ENCODE data around the gene OR52H1.
"Not testable (repeated sequence)": the region's sequence is repeated elsewhere in the genome, so short reads cannot be mapped to it uniquely, and the experiment has no call there.

The OR52H1 gene
- 0 to 0.50 (median 0.03) reads per million in 9 experiments for total RNA-seq

GRCh38 chr11:5548440-5548839 is at the start of gene OR52H1:
TSS of gene OR52H1 (minus strand) at chr11:5548540. CDS start at chr11:5545505, 3,035 bp downstream.
- DNase-seq: no peak
- Mint-ChIP-seq H3K4me1 (ENCODE audit: low read depth in 2 of 2) (no peaks in the 10 kb centered on the region), H3K4me3 (no peak within 1 kb of the TSS), H3K9me3 (no peaks in the 10 kb centered on the region), H3K27ac (no peak within 1 kb of the TSS), H3K36me3 (ENCODE audit: insufficient read depth) (no peaks in the 10 kb centered on the region), H3K27me3 (peaks cover 20 to 30% of the 10 kb centered on the region in 2 donors)
- ATAC-seq (replicated peaks): no peak

- H3K27me3 Mint-ChIP-seq: peaks cover 22 to 23% of the 10 kb centered on the region in 2 donors
- H3K4me3 Mint-ChIP-seq: no peak overlapping the region
- ATAC-seq (replicated peaks) (no peak), DNase-seq (no peak)
- H3K27ac Mint-ChIP-seq: no peak overlapping the region
- no peaks in the 10 kb centered on the region for H3K36me3 Mint-ChIP-seq (ENCODE audit: insufficient read depth)
- peaks cover 0 to 2% of the 10 kb centered on the region in 2 donors for H3K4me1 Mint-ChIP-seq (ENCODE audit: low read depth in 2 of 2)
- H3K9me3 Mint-ChIP-seq: no peaks in the 10 kb centered on the region
These were observed 49.6 kb upstream of the OR52H1 start for GRCh38 chr11:5597953-5598352.

GRCh38 chr11:5596607-5597201 is 48.4 kb upstream of the OR52H1 start, which contains the start of gene TRIM6:
TSS of gene TRIM6 (plus strand) at chr11:5596637. CDS start at chr11:5596898, 261 bp downstream.
- H3K9me3 Mint-ChIP-seq: no peaks in the 10 kb centered on the region
- DNase-seq (no peak), ATAC-seq (replicated peaks) (no peak)
- H3K4me1 Mint-ChIP-seq (ENCODE audit: low read depth in 2 of 2): peaks cover 0 to 2% of the 10 kb centered on the region in 2 donors
- peak within 1 kb of the TSS in 1 of 2 donors; percentile 70 for H3K4me3 Mint-ChIP-seq
- no peaks in the 10 kb centered on the region for H3K36me3 Mint-ChIP-seq (ENCODE audit: insufficient read depth)
- H3K27ac Mint-ChIP-seq: no peak within 1 kb of the TSS
- H3K27me3 Mint-ChIP-seq: peaks cover 22 to 23% of the 10 kb centered on the region in 2 donors

- Mint-ChIP-seq H3K36me3 (ENCODE audit: insufficient read depth) (no peaks in the 10 kb centered on the region), H3K4me1 (ENCODE audit: low read depth in 2 of 2) (peaks cover 0 to 2% of the 10 kb centered on the region in 2 donors), H3K27me3 (peaks cover 21 to 22% of the 10 kb centered on the region in 2 donors), H3K27ac (no peak overlapping the region), H3K4me3 (no peak overlapping the region), H3K9me3 (no peaks in the 10 kb centered on the region)
- DNase-seq (no peak), ATAC-seq (replicated peaks) (no peak)
These were observed 44.8 kb upstream of the OR52H1 start for GRCh38 chr11:5593146-5593545.

GRCh38 chr11:5592615-5593014 is 44.3 kb upstream of the OR52H1 start:
- Mint-ChIP-seq H3K36me3 (ENCODE audit: insufficient read depth) (no peaks in the 10 kb centered on the region), H3K27me3 (peaks cover 16 to 17% of the 10 kb centered on the region in 2 donors), H3K9me3 (no peaks in the 10 kb centered on the region), H3K4me1 (ENCODE audit: low read depth in 2 of 2) (peaks cover 0 to 2% of the 10 kb centered on the region in 2 donors), H3K4me3 (no peak overlapping the region), H3K27ac (no peak overlapping the region)
- no peak for ATAC-seq (replicated peaks)
- no peak for DNase-seq

GRCh38 chr11:5591613-5592012 is 43.3 kb upstream of the OR52H1 start:
- Mint-ChIP-seq H3K27ac (no peak overlapping the region), H3K36me3 (ENCODE audit: insufficient read depth) (no peaks in the 10 kb centered on the region), H3K4me1 (ENCODE audit: low read depth in 2 of 2) (peaks cover 0 to 2% of the 10 kb centered on the region in 2 donors), H3K4me3 (no peak overlapping the region), H3K27me3 (peaks cover 6 to 7% of the 10 kb centered on the region in 2 donors), H3K9me3 (no peaks in the 10 kb centered on the region)
- ATAC-seq (replicated peaks) (no peak), DNase-seq (no peak)

- not testable (repeated sequence) for H3K36me3 Mint-ChIP-seq (ENCODE audit: insufficient read depth); H3K4me3 Mint-ChIP-seq; DNase-seq; H3K9me3 Mint-ChIP-seq; H3K4me1 Mint-ChIP-seq (ENCODE audit: low read depth in 2 of 2); ATAC-seq (replicated peaks); H3K27me3 Mint-ChIP-seq; H3K27ac Mint-ChIP-seq
These were observed 41.6 kb upstream of the OR52H1 start for GRCh38 chr11:5589906-5590305.

- H3K36me3 Mint-ChIP-seq (ENCODE audit: insufficient read depth); H3K9me3 Mint-ChIP-seq; H3K27me3 Mint-ChIP-seq; H3K27ac Mint-ChIP-seq; DNase-seq; ATAC-seq (replicated peaks); H3K4me3 Mint-ChIP-seq; H3K4me1 Mint-ChIP-seq (ENCODE audit: low read depth in 2 of 2): not testable (repeated sequence)
These were observed 36.1 kb upstream of the OR52H1 start for GRCh38 chr11:5584458-5584857.

GRCh38 chr11:5581014-5581413 is 32.7 kb upstream of the OR52H1 start:
- Mint-ChIP-seq H3K27me3 (no peaks in the 10 kb centered on the region), H3K36me3 (ENCODE audit: insufficient read depth) (no peaks in the 10 kb centered on the region), H3K27ac (no peak overlapping the region), H3K9me3 (no peaks in the 10 kb centered on the region), H3K4me3 (no peak overlapping the region), H3K4me1 (ENCODE audit: low read depth in 2 of 2) (no peaks in the 10 kb centered on the region)
- DNase-seq (no peak), ATAC-seq (replicated peaks) (no peak)

- H3K27ac Mint-ChIP-seq: no peak within 1 kb of the TSS
- DNase-seq (no peak), ATAC-seq (replicated peaks) (no peak)
- H3K27me3 Mint-ChIP-seq: no peaks in the 10 kb centered on the region
- no peaks in the 10 kb centered on the region for H3K4me1 Mint-ChIP-seq (ENCODE audit: low read depth in 2 of 2)
- no peak within 1 kb of the TSS for H3K4me3 Mint-ChIP-seq
- no peaks in the 10 kb centered on the region for H3K9me3 Mint-ChIP-seq
- no peaks in the 10 kb centered on the region for H3K36me3 Mint-ChIP-seq (ENCODE audit: insufficient read depth)
These were observed 32.2 kb upstream of the OR52H1 start, which contains the start of gene OR52B6 for GRCh38 chr11:5580577-5580976. TSS of gene OR52B6 (plus strand) at chr11:5580877. CDS start at chr11:5580877, 0 bp downstream.

GRCh38 chr11:5577101-5577500 is 28.8 kb upstream of the OR52H1 start:
- no peaks in the 10 kb centered on the region for H3K4me1 Mint-ChIP-seq (ENCODE audit: low read depth in 2 of 2)
- no peak overlapping the region for H3K4me3 Mint-ChIP-seq
- H3K27me3 Mint-ChIP-seq: no peaks in the 10 kb centered on the region
- H3K27ac Mint-ChIP-seq: no peak overlapping the region
- H3K36me3 Mint-ChIP-seq (ENCODE audit: insufficient read depth): no peaks in the 10 kb centered on the region
- DNase-seq (no peak), ATAC-seq (replicated peaks) (no peak)
- H3K9me3 Mint-ChIP-seq: no peaks in the 10 kb centered on the region

GRCh38 chr11:5575152-5575551 is 26.8 kb upstream of the OR52H1 start:
- ATAC-seq (replicated peaks) (no peak), DNase-seq (no peak)
- Mint-ChIP-seq H3K27me3 (peaks cover 0 to 9% of the 10 kb centered on the region in 2 donors), H3K36me3 (ENCODE audit: insufficient read depth) (no peaks in the 10 kb centered on the region), H3K4me3 (no peak overlapping the region), H3K27ac (no peak overlapping the region), H3K4me1 (ENCODE audit: low read depth in 2 of 2) (no peaks in the 10 kb centered on the region), H3K9me3 (no peaks in the 10 kb centered on the region)

- ATAC-seq (replicated peaks) (no peak), DNase-seq (no peak)
- Mint-ChIP-seq H3K36me3 (ENCODE audit: insufficient read depth) (no peaks in the 10 kb centered on the region), H3K9me3 (no peaks in the 10 kb centered on the region), H3K4me3 (no peak overlapping the region), H3K27me3 (peaks cover 0 to 9% of the 10 kb centered on the region in 2 donors), H3K4me1 (ENCODE audit: low read depth in 2 of 2) (no peaks in the 10 kb centered on the region), H3K27ac (no peak overlapping the region)
These were observed 26.3 kb upstream of the OR52H1 start for GRCh38 chr11:5574654-5575053.

GRCh38 chr11:5564259-5565019 is 16.1 kb upstream of the OR52H1 start:
- Mint-ChIP-seq H3K27me3 (peaks cover 8 to 38% of the 10 kb centered on the region in 2 donors), H3K36me3 (ENCODE audit: insufficient read depth) (no peaks in the 10 kb centered on the region), H3K4me3 (no peak overlapping the region), H3K4me1 (ENCODE audit: low read depth in 2 of 2) (no peaks in the 10 kb centered on the region), H3K9me3 (peaks cover 0 to 2% of the 10 kb centered on the region in 2 donors), H3K27ac (no peak overlapping the region)
- ATAC-seq (replicated peaks) (no peak), DNase-seq (no peak)

Data from effector memory CD8-positive, alpha-beta T cell (primary cell).